GM23248 (cell line): Measurements from ENCODE around the gene VSTM5.

Experiments used
- EZH2 ChIP-seq: fragments of 200-600 bp; sonication (generic); IDR thresholded peaks from 2 replicates; pipeline ENCODE4 v1.6.1; 2018; ENCODE audit warnings: antibody characterized with exemption, mild to moderate bottlenecking; ENCODE audit not compliant: insufficient read depth, poor library complexity, severe bottlenecking
- EZH2phosphoT487 ChIP-seq: fragments of 200-600 bp; sonication (generic); IDR thresholded peaks from 2 replicates; pipeline ENCODE4 v1.6.1; 2018; ENCODE audit warnings: antibody characterized with exemption, moderate library complexity, mild to moderate bottlenecking, low read depth; ENCODE audit not compliant: insufficient read depth

- no peak for TF ChIP-seq EZH2
- TF ChIP-seq EZH2phosphoT487, result no peak
Observed at GRCh38 chr11:93804879-93805278, 45.5 kb downstream of the VSTM5 start.
